Erythroblast (primary cell): ENCODE data around the gene CYBC1.

ENCODE experiments used
- GATA1 ChIP-seq: IDR thresholded peaks from 2 replicates; pipeline ENCODE4 v1.6.1; 2011; ENCODE audit warnings: low read depth, mild to moderate bottlenecking, control low read depth, low read length, moderate library complexity
- POLR2A ChIP-seq: IDR thresholded peaks from 2 replicates; pipeline ENCODE4 v1.6.1; 2011; ENCODE audit warnings: mild to moderate bottlenecking, low read length

GRCh38 chr17:82447876-82448275, 2.7 kb downstream of the CYBC1 start:
- no peak for TF ChIP-seq POLR2A
- no peak for TF ChIP-seq GATA1
